GM13976 (cell line): ENCODE data around the gene ZMYM5.
A peak's percentile ranks its signal among the peaks of the same experiment; 100 is the strongest.
"Not testable (repeated sequence)": the region's sequence is repeated elsewhere in the genome, so short reads cannot be mapped to it uniquely, and the experiment has no call there.

Source experiments
- DNase-seq: peaks from one replicate; pipeline ENCODE4 v3.0.0; 2012; ENCODE audit warnings: low spot score
- in situ Hi-C: fragments of 300-500 bp; cut with MboI; formaldehyde crosslinking; loops from one replicate; pipeline ENCODE4 v1.12.0; 2022; ENCODE audit warnings: low sequenced_read_pairs, mixed read lengths, inconsistent platforms; ENCODE audit not compliant: unreplicated experiment
- TF ChIP-seq, protein P1 (sequence below): IDR thresholded peaks from 2 replicates; pipeline ENCODE4 v1.5.1; 2012; ENCODE audit warnings: borderline replicate concordance, mild to moderate bottlenecking; ENCODE audit not compliant: insufficient read depth; ENCODE audit errors: extremely low read depth, missing control alignments, control extremely low read depth

ZMYM5 gene

DNA sequence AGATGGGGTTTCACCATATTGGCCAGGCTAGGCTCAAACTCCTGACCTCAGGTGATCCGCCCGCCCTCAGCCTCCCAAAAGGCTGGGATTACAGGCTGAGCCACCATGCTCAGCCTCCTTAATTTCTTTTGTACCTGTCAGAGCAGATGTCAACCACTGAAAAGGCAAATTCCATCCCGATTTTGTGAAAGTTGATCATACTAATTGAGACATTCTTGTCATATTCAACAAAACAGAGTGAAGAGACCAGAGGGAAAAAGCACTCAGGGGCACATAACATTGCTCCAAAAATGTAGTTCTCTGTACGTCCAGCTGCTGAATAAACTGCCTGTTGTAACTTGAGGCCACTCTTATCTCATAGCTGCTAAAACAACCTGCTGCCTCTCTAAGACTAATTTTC lies 53.3 kb downstream of the ZMYM5 start:
- DNase-seq = no peak
- TF ChIP-seq, protein P1, sequence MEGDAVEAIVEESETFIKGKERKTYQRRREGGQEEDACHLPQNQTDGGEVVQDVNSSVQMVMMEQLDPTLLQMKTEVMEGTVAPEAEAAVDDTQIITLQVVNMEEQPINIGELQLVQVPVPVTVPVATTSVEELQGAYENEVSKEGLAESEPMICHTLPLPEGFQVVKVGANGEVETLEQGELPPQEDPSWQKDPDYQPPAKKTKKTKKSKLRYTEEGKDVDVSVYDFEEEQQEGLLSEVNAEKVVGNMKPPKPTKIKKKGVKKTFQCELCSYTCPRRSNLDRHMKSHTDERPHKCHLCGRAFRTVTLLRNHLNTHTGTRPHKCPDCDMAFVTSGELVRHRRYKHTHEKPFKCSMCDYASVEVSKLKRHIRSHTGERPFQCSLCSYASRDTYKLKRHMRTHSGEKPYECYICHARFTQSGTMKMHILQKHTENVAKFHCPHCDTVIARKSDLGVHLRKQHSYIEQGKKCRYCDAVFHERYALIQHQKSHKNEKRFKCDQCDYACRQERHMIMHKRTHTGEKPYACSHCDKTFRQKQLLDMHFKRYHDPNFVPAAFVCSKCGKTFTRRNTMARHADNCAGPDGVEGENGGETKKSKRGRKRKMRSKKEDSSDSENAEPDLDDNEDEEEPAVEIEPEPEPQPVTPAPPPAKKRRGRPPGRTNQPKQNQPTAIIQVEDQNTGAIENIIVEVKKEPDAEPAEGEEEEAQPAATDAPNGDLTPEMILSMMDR = no peak
- in situ Hi-C loops = no loop called here

DNA sequence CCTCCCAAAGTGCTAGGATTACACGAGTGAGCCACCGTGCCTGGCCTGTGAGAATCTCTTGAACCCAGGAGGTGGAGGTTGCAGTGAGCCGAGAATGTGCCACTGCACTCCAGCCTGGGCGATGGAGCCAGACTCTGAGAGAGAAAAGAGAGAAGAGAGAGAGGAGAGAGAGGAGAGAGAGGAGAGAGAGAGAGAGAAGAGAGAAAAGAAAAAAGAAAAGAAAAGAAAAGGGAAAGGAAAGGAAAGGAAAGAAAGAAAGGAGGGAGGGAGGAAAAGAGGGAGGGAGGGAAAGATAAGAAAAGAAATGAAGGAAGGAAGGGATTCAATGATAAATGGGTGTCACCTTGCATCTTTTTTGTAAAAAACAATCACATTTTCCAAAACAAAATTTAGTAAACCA lies 57.7 kb downstream of the ZMYM5 start:
- in situ Hi-C loops = no loop called here
- no peak for DNase-seq
- TF ChIP-seq, protein P1 = no peak

DNA sequence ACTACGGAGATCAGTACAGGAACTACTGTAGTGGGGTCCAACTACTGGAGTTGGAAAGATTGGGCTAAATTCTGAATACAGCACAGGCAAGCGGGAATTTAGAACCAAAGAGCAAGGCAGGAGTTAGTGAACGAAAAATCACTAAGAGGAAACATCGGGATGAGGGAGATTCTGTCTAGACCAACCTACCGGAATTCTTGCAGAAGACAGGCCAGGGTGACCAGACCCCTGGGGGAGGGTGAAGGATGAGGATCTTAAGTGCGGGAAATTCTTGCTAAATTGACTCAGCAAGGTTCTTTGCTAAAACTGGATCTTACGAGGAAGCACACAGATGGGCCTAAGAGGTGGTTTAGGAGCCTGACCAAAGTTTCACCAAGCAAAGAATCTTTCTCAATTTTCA lies 67.5 kb downstream of the ZMYM5 start:
- no peak for DNase-seq
- TF ChIP-seq, protein P1 = no peak
- in situ Hi-C loops = no loop called here

DNA sequence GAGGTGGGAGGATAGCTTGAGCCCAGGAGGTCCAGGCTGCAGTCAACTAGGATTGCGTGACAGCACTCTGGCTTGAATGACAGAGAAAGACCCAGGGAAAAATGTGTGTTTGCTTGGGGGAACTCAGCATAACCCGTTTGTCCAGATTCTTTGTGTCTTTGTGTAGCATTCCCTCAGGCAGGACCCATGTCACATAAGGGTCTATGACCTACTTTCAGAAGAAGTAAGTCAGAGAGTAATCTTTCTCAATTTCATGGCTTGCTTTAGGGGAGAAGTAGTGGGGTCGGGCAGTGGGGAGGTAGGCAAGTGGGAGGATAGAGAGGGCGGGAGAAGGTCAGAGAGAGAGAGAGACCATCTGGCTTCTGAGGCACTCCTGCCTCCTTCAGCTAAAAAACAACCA lies 68.8 kb downstream of the ZMYM5 start:
- TF ChIP-seq, protein P1 = no peak
- DNase-seq = no peak

DNA sequence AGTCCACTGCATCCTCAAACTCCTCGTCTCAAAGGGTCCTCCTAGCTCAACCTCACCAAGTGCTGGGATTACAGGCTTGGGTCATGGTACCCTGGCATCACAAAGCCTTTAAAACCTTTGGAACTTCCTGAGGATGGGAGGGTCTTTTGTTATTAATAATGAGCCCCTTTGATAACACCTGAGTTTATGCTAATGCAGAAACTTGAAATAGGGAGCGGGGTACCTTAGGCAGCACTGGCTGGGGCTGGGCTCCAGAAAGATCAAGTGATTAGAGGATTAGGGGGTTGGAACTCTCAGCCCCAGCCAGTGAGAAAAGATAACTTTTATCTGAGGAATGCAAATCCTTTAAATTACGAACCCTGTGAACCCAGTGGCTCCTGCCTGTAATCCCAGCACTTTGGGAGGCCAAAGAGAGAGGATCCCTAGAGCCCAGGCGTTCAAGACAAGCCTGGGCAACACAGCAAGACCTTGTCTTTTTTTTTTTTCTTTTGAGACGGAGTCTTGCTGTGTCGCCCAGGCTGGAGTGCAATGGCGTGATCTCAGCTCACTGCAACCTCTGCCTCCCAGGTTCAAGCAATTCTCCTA lies 71.4 kb downstream of the ZMYM5 start:
- TF ChIP-seq, protein P1 = no peak
- in situ Hi-C loops = no loop called here
- DNase-seq = no peak

More for the DNA sequence above, 68.8 kb downstream of the ZMYM5 start:
- in situ Hi-C loops = no loop called here

DNA sequence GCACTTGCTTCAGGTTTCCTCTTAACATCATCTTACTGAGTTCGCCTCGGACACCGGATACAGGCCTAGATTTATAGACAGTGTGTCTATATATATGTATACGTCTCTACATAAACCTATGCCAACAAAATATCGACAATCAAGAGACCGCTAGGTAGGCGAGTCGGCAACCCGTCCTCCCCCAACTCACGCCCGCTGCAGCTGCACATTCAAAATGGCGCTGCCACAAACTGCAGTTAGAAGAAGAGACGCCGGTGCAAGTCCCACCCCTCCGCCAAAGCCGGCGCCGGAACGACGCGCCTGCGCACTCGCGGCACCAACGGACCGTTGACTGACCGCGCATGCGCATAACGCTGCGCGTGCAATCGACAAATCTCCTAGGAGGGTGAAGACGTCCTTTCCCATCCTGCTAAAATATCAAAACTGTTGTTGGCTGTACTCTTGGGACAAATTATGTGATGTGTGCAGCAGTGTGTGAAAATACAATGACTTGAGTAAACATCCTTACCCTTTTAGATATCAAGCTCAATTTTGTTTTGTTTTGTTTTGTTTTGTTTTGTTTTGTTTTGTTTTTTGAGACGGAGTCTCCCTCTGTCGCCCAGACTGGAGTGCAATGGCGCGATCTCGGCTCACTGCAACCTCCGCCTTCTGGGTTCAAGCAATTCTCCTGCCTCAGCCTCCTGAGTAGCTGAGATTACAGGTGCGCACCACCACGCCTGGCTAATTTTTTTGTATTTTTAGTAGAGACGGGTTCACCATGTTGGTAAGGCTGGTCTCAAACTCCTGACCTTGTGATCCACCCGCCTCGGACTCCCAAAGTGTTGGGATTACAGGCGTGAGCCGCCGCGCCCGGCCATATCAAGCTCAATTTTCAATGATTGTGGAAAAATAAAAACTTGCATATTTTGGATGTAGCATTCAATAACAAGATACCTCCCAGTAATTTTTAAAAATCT lies 80.4 kb downstream of the ZMYM5 start, which contains the start of gene PSPC1:
Gene PSPC1, minus strand, starts transcription at position 219 of the 956 bp plus-strand sequence. Its CDS starts 188 bp downstream, at position 31.
- DNase-seq = peak; percentile 97
- in situ Hi-C loops = not testable (repeated sequence)
